ENCODE results near the gene PRKCA. TPM values are rescaled to one million over a fixed set of nuclear protein-coding genes. Genes with fewer than 3 reads are reported as not detected.

The PRKCA gene
- polyA plus RNA-seq, 2 of the 4 experiments (the other 2 are of a cell fraction) = 28.8 to 65.0 TPM

- CTCF ChIA-PET = interaction anchor here (1.4 kb wide), 1 partner anchor 412 kb away, joined by 3 read pairs; no protein-coding TSS in a partner anchor
- ATAC-seq (no peak), FAIRE-seq (no peak)
Measured at GRCh38 chr17:66262767-66263166, 39.6 kb upstream of the PRKCA start.

DNA sequence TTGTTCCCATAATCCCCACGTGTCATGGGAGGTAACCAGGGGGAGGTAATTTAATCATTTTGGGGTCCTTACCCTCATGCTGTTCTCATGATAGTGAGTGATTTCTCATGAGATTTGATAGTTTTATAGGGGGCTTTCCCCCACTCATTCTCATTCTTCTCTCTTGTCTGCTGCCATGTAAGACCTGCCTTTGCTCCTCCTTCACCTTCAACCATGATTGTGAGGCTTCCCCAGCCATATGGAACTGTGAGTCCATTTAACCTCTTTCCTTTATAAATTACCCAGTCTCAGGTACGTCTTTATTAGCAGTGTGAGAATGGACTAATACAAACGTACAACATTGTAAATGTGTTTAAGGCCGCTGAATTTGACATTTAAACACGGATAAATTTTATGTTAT lies 37.7 kb upstream of the PRKCA start:
- no peak for ATAC-seq
- H3K4me3 ChIP-seq = no peak overlapping the region
- no peak overlapping the region for H3K4me2 ChIP-seq
- TF ChIP-seq KDM1A (IDR thresholded peaks at IDR 0.05; ENCODE audit: low read depth) (no peak), RAD21 (conservative IDR thresholded peaks at IDR 0.05 in 1 of 2, IDR thresholded peaks at IDR 0.05 in 1 of 2) (no peak), KDM5A (IDR thresholded peaks at IDR 0.05) (no peak), CHD4 (IDR thresholded peaks at IDR 0.05; ENCODE audit: borderline replicate concordance) (no peak), EHF (CRISPR knock-in tag; IDR thresholded peaks at IDR 0.05) (no peak), BHLHE40 (IDR thresholded peaks at IDR 0.05; ENCODE audit: low read depth, low read length) (no peak), HEYL (CRISPR knock-in tag; IDR thresholded peaks at IDR 0.05) (no peak), TP53 (CRISPR knock-in tag; IDR thresholded peaks at IDR 0.05) (no peak), ZNF302 (CRISPR knock-in tag; IDR thresholded peaks at IDR 0.05) (no peak)
- TF ChIP-seq, protein P1, sequence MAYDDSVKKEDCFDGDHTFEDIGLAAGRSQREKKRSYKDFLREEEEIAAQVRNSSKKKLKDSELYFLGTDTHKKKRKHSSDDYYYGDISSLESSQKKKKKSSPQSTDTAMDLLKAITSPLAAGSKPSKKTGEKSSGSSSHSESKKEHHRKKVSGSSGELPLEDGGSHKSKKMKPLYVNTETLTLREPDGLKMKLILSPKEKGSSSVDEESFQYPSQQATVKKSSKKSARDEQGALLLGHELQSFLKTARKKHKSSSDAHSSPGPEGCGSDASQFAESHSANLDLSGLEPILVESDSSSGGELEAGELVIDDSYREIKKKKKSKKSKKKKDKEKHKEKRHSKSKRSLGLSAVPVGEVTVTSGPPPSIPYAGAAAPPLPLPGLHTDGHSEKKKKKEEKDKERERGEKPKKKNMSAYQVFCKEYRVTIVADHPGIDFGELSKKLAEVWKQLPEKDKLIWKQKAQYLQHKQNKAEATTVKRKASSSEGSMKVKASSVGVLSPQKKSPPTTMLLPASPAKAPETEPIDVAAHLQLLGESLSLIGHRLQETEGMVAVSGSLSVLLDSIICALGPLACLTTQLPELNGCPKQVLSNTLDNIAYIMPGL (CRISPR knock-in tag; IDR thresholded peaks at IDR 0.05; ENCODE audit: borderline replicate concordance) = no peak
- TF ChIP-seq, protein P2, sequence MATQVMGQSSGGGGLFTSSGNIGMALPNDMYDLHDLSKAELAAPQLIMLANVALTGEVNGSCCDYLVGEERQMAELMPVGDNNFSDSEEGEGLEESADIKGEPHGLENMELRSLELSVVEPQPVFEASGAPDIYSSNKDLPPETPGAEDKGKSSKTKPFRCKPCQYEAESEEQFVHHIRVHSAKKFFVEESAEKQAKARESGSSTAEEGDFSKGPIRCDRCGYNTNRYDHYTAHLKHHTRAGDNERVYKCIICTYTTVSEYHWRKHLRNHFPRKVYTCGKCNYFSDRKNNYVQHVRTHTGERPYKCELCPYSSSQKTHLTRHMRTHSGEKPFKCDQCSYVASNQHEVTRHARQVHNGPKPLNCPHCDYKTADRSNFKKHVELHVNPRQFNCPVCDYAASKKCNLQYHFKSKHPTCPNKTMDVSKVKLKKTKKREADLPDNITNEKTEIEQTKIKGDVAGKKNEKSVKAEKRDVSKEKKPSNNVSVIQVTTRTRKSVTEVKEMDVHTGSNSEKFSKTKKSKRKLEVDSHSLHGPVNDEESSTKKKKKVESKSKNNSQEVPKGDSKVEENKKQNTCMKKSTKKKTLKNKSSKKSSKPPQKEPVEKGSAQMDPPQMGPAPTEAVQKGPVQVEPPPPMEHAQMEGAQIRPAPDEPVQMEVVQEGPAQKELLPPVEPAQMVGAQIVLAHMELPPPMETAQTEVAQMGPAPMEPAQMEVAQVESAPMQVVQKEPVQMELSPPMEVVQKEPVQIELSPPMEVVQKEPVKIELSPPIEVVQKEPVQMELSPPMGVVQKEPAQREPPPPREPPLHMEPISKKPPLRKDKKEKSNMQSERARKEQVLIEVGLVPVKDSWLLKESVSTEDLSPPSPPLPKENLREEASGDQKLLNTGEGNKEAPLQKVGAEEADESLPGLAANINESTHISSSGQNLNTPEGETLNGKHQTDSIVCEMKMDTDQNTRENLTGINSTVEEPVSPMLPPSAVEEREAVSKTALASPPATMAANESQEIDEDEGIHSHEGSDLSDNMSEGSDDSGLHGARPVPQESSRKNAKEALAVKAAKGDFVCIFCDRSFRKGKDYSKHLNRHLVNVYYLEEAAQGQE (IDR thresholded peaks at IDR 0.05) = no peak
- H3K9me3 ChIP-seq = no peaks in the 10 kb centered on the region
- FAIRE-seq = no peak
- ChIA-PET POLR2A (no interaction called here), CTCF (interaction anchor here (3.6 to 4.9 kb wide), 2 partner anchors 9 to 12 kb away, joined by 17 to 31 read pairs; no protein-coding TSS in a partner anchor)
- peaks cover 16% of the 10 kb centered on the region for H3K4me1 ChIP-seq
- no peak for DNase-seq (ENCODE audit: low read depth in 1 of 2, low spot score in 1 of 2)
- no peak overlapping the region for H3K27ac ChIP-seq
- 92% methylated on average over 5 of the region's 5 CpGs for WGBS (ENCODE audit: missing lambda C conversion rate)

More at GRCh38 chr17:66262767-66263166, 39.6 kb upstream of the PRKCA start:
- Histone ChIP-seq H3K4me3 (no peak overlapping the region), H3K4me1 (peaks cover 5% of the 10 kb centered on the region; the same call in 2 of the 3 replicates), H3K4me2 (no peak overlapping the region), H3K27ac (peak overlapping the region in 1 of 2 experiments; percentile 39; a peak in 3 of 6 replicates), H3K9me3 (no peaks in the 10 kb centered on the region)
- POLR2A ChIA-PET = no interaction called here
- TF ChIP-seq ELK1 (IDR thresholded peaks at IDR 0.05; ENCODE audit: low read depth, low read length) (no peak), HES2 (IDR thresholded peaks at IDR 0.05) (no peak), ZNF302 (CRISPR knock-in tag; IDR thresholded peaks at IDR 0.05) (no peak), NR3C1 (IDR thresholded peaks at IDR 0.05) (no peak), FOXS1 (CRISPR knock-in tag; IDR thresholded peaks at IDR 0.05) (no peak)
- TF ChIP-seq, protein P3, sequence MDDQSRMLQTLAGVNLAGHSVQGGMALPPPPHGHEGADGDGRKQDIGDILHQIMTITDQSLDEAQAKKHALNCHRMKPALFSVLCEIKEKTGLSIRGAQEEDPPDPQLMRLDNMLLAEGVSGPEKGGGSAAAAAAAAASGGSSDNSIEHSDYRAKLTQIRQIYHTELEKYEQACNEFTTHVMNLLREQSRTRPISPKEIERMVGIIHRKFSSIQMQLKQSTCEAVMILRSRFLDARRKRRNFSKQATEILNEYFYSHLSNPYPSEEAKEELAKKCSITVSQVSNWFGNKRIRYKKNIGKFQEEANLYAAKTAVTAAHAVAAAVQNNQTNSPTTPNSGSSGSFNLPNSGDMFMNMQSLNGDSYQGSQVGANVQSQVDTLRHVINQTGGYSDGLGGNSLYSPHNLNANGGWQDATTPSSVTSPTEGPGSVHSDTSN (IDR thresholded peaks at IDR 0.05) = no peak
- TF ChIP-seq, protein P4, sequence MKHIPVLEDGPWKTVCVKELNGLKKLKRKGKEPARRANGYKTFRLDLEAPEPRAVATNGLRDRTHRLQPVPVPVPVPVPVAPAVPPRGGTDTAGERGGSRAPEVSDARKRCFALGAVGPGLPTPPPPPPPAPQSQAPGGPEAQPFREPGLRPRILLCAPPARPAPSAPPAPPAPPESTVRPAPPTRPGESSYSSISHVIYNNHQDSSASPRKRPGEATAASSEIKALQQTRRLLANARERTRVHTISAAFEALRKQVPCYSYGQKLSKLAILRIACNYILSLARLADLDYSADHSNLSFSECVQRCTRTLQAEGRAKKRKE (CRISPR knock-in tag; IDR thresholded peaks at IDR 0.05; ENCODE audit: low read depth) = no peak
- TF ChIP-seq, protein P1 (CRISPR knock-in tag; IDR thresholded peaks at IDR 0.05; ENCODE audit: borderline replicate concordance) = no peak
- 63% methylated on average over 2 of the region's 2 CpGs for WGBS (ENCODE audit: missing lambda C conversion rate)
- no peak for DNase-seq (ENCODE audit: low read depth in 1 of 2, low spot score in 1 of 2)
